GM12872 (cell line): ENCODE data around the gene BDKRB2.

ENCODE experiments used
- CTCF ChIP-seq: IDR thresholded peaks from 3 replicates; pipeline ENCODE4 v1.5.1; 2011; ENCODE audit warnings: low read depth, mild to moderate bottlenecking, low read length, moderate library complexity; ENCODE audit not compliant: insufficient read depth

Gene BDKRB2

GRCh38 chr14:96212896-96213295 is 8.3 kb downstream of the BDKRB2 start:
- no peak for TF ChIP-seq CTCF

- TF ChIP-seq CTCF: no peak
These were observed 9.3 kb downstream of the BDKRB2 start for GRCh38 chr14:96213871-96214465.

GRCh38 chr14:96214793-96215192 is 10.2 kb downstream of the BDKRB2 start:
- TF ChIP-seq CTCF: no peak

GRCh38 chr14:96215452-96216244 is 11.0 kb downstream of the BDKRB2 start:
- TF ChIP-seq CTCF: no peak

GRCh38 chr14:96216627-96217026 is 12.0 kb downstream of the BDKRB2 start:
- no peak for TF ChIP-seq CTCF

GRCh38 chr14:96217376-96217913 is 12.8 kb downstream of the BDKRB2 start:
- TF ChIP-seq CTCF: no peak

- TF ChIP-seq CTCF: no peak
These were observed 16.5 kb downstream of the BDKRB2 start for GRCh38 chr14:96221109-96221650.
